HG03139 (cell line): ENCODE results near the gene PRDM16.

Experiments
- ATAC-seq: cut with Tn5 transposase; IDR thresholded peaks from one replicate; pipeline ENCODE4 v1.9.1; 2021; ENCODE audit not compliant: unreplicated experiment

Gene PRDM16

GRCh38 chr1:3464649-3465025 lies 395.6 kb downstream of the PRDM16 start:
- ATAC-seq: no peak

GRCh38 chr1:3465091-3465934 lies 396.3 kb downstream of the PRDM16 start:
- no peak for ATAC-seq

- ATAC-seq: no peak
These were observed 396.9 kb downstream of the PRDM16 start for GRCh38 chr1:3465935-3466321.

- ATAC-seq: no peak
These were observed 397.5 kb downstream of the PRDM16 start for GRCh38 chr1:3466366-3467075.

GRCh38 chr1:3467096-3468036 lies 398.4 kb downstream of the PRDM16 start:
- no peak for ATAC-seq

- ATAC-seq: no peak
These were observed 399.5 kb downstream of the PRDM16 start for GRCh38 chr1:3468236-3469103.

GRCh38 chr1:3469104-3469848 lies 400.3 kb downstream of the PRDM16 start:
- no peak for ATAC-seq

GRCh38 chr1:3469849-3470649 lies 401.0 kb downstream of the PRDM16 start:
- no peak for ATAC-seq

- ATAC-seq: no peak
These were observed 401.8 kb downstream of the PRDM16 start for GRCh38 chr1:3470650-3471355.

GRCh38 chr1:3471356-3472087 lies 402.5 kb downstream of the PRDM16 start:
- ATAC-seq: no peak

- ATAC-seq: no peak
These were observed 403.3 kb downstream of the PRDM16 start for GRCh38 chr1:3472088-3472850.

- no peak for ATAC-seq
These were observed 403.9 kb downstream of the PRDM16 start for GRCh38 chr1:3472906-3473305.

- no peak for ATAC-seq
These were observed 404.4 kb downstream of the PRDM16 start for GRCh38 chr1:3473381-3473844.

- no peak for ATAC-seq
These were observed 405.0 kb downstream of the PRDM16 start for GRCh38 chr1:3474016-3474415.

GRCh38 chr1:3474421-3474820 lies 405.4 kb downstream of the PRDM16 start:
- no peak for ATAC-seq

GRCh38 chr1:3475839-3476573 lies 407.0 kb downstream of the PRDM16 start:
- no peak for ATAC-seq
